HG02588 (cell line): ENCODE measurements around the gene NR1I3.
"Not testable (repeated sequence)": the region's sequence is repeated elsewhere in the genome, so short reads cannot be mapped to it uniquely, and the experiment has no call there.

Source experiments
- ATAC-seq: cut with Tn5 transposase; IDR thresholded peaks from one replicate; pipeline ENCODE4 v1.9.1; 2021; ENCODE audit warnings: mild to moderate bottlenecking, moderate library complexity; ENCODE audit not compliant: unreplicated experiment

NR1I3 gene, protein sequence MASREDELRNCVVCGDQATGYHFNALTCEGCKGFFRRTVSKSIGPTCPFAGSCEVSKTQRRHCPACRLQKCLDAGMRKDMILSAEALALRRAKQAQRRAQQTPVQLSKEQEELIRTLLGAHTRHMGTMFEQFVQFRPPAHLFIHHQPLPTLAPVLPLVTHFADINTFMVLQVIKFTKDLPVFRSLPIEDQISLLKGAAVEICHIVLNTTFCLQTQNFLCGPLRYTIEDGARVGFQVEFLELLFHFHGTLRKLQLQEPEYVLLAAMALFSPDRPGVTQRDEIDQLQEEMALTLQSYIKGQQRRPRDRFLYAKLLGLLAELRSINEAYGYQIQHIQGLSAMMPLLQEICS

DNA sequence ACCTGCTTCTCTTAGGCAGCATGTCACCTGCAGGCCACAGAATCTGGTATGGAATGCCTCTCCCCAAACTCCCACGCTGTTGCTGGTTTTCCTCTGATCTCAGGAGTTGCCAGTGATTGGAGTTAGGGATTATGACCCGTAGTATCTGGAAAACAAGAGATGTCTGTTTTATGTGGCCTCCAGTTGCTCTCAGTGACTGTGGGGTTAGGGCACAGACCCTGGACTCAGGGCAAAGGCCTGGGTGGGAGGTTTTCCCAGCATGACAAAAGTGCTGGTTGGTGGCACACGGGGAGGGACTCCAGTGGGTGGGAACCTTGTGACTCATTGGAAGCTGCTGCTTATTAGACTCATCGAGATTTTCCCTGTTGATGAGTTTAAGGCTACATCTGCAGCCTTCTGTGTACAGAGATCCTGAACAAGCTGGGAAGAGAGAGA is at the start of gene NR1I3:
TSS of gene NR1I3 (minus strand) at position 165 of the 435 bp plus-strand sequence. CDS start 1,638 bp downstream, outside the sequence.
- no peak for ATAC-seq

DNA sequence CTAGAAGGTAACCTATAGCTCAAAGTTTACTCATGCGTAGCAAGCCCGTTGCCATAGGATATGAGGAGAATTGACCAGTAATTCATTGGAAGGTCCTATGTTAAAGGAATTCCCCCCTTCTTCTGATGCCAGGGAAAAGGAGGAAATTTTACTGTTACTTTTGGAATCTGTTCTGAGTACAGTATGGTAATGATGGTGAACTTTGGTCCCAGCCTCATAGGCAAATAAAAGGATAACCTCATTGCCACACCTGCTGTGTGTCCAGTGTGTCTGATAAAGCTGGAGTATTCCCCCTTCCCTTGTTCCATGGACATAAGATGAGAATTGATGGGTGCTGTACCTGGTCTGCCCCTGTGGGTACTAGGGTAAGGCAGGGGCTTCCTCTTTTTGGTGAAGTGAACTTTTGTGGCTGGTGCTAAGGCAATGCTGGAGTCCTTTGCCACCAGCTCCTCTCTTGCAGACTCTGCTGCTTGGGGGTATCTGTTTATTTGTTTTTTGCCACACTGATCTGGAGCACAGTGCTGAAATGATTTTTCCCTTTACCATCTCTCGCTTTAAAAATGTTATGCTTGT is 49.6 kb upstream of the NR1I3 start:
- no peak for ATAC-seq

DNA sequence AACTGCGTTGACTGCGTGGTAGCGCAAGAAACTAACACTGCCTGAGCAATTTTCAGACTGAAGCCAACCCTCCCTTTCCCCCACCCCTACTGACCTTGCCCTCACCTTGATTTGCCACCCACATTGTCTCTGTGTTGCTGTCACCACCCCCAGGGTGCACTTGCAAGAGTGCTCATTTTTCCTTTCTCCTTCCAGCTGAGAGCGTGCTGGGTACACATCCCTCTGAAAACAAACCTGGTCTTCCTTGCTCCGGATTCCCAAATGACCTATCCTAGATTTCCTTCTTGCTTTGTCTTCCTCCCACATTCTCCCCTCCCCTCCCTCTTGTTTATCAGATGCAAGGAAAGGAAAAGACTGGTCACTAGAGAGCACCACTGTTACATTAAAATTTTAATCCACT is 47.5 kb upstream of the NR1I3 start:
- no peak for ATAC-seq

DNA sequence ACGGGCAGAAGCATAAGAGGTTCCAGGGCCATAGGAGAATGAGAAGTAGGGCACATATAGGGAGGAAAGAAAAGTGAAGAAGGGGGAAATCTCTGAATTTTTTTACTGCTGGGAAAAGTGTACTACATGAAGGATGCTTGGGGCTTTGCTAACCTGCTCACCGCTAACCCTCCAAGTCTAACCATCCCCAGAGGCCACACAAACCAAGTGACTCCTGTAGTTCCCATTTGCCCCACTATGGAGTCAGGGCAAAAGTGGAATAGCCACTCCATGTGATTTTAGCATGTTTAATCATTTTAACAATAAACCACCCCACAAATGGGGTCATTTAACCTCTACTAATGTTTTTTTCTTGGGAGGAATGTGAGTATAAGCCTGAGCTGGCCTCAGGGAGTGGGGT is 47.1 kb upstream of the NR1I3 start:
- ATAC-seq, result no peak

DNA sequence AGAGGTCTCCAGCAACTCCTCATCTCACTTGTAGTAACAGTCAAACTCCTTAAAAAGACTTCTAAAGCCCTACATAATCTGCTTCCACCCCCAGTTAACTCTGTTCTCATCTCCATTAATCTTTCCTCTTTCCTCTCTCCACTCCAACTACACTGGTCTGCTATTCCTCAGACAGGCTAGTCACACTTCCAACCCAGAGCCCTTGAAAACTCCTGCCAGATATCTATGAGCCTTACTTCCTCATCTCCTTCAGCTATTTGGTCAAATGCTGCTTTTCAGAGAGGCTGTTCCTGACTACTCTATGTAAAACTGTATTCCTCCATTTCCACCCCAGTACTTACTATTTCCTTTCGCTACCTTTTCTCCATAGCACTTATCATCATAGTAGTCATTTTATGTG is 45.0 kb upstream of the NR1I3 start:
- no peak for ATAC-seq

DNA sequence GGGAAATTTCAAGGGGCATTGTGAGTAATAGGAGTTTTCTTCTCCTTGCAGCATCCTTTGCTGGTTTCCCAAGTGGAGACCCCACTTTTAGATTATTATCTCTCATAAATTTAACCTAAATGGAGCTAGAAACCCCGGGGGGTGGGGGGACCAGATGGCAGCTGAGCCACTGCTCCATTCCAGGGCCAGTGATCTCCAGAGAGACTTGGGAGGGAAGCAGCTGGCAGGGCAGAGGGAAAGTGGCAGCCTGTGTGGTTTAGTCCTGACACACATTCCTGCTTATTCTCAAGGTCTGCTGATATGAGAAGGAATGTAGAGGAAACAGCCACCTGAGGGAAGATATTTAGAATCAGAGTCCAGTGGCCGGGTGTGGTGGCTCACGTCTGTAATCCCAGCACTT is 36.9 kb upstream of the NR1I3 start:
- ATAC-seq, result no peak

DNA sequence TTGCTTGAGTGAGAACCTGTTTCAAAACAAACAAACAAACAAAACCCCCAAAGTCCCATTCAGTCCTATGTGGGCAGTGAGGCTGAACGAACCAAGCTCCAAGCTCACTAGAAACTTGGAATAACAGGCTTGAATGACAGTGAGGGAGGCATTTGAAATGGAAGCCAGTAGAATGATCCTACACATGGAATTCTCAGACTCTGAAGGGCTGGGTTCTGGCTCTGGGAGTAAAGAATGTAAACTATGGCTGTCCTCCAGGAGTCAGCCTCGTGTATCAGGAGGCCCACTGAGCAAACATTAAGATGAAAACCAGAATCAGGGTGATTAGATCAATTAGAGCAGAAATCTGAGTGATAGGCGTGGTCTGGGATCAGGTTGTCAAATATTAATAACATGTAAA is 35.4 kb upstream of the NR1I3 start:
- ATAC-seq, result no peak

DNA sequence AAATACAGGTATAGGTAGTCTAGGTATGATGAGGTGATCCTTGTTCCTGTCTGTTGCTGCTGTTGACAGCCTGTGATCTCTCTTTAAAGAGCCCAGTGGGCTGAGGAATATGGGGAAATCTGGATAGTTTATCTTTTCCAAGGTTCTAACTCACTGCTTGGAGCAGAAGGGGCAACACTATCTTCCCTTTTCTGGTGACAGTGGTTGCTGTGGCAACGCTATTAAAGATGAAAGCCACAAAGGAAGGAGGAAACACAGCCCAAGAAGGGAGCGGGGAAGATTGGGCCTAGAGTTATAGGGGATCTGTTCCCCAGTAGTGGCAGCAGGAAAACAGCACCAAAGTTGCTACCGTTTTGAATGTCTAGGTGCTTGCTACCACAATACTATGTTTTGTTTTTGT is 29.3 kb upstream of the NR1I3 start:
- no peak for ATAC-seq

DNA sequence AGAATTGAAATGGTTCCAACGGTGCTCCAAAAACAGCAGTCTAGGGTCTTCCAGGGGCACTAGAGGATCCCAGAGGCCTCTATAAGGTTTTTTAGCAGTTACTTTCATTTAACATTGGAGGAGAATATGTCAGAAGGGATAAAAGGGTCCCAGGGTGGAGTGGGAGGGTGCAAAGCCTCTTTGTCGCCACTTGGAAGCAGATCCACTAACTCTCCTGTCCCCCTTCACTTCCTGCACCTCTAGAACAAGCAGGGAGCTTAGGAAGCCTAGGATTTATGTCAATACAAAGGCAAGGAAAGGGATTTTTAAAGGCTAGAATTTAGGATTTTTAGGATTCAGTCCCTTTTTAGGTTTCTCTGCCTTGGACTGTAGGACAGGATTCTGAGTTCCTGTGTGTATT is 28.8 kb upstream of the NR1I3 start:
- ATAC-seq, result no peak

DNA sequence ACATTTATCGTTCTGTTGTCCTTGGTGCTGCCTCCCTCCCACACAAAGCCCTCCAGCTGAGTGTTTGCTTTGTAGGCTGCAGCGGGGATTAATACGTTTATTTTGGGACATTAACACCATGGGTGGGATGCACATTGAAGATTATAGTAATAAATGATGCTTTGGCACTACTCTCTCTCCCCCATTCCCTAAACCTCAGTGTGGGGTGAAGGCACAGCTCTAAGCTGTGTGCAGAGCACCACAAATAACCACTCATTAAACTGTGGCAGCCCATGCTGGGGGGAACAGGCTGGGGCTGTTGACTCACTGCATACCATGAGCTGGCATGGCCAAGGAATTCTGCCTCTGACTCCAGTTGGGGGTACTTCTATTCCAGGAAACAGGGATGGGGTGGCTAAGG is 28.2 kb upstream of the NR1I3 start:
- ATAC-seq, result no peak

DNA sequence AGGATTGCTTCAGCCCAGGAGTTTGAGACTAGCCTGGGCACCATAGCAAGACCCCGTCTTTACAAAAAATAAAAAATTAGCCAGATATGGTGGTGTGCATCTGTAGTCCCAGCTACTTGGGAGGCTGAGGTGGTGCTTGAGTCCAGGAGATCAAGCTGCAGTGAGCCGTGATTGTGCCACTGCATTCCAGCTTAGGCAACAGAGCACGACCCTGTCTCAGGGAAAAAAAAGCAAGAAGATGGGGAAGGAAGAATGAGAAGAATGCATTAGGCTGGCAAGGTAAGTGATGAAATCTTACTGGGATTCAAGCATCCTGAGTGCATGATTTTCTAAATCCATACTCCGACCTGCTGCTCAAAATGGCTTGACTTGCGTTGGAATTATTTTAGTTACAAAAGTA is 27.3 kb upstream of the NR1I3 start:
- no peak for ATAC-seq

DNA sequence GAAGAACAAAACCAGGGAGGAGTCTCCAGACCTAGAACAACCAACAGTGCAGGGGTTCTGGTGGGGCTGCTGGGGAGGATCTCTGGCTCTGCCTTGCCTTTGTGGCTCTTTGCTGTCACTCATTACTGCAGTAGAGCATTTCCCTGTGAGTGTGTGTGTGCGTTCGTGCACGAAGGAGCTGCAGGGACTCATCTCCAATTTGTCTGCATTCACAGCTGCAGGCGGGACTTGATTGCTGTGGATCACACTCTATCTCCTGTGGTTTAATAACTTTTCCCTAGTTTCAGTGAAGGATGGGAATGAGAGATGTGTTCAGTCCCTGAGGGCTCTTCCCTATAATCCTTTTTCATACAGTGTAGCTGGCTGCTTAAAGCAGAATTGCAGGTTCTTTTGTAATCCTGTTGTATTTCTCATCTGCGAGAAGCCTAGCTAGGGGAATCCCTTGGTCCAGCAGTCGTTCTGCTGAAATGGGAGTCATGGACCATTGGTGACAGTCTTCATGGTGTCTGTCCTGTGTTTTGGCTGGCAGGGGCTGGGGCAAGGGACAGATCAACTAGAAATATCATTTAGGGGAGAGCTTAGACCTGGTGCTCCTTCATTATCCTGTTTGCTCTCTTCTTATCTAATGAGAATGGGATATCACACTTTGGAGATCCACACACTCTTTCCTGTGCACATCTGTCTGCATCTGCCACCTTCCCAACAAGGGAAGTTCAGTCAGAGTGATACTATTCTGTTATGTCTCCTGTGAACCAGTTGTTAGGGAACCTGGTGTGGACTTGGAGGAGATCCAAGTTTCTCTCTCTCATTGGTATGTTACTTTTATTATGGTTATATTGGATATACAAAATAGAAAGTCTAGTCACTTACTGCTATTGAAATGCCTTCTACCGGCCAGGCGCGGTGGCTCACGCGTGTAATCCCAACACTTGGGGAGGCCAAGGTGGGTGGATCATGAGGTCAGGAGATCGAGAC is 23.5 kb upstream of the NR1I3 start:
- ATAC-seq, result no peak

DNA sequence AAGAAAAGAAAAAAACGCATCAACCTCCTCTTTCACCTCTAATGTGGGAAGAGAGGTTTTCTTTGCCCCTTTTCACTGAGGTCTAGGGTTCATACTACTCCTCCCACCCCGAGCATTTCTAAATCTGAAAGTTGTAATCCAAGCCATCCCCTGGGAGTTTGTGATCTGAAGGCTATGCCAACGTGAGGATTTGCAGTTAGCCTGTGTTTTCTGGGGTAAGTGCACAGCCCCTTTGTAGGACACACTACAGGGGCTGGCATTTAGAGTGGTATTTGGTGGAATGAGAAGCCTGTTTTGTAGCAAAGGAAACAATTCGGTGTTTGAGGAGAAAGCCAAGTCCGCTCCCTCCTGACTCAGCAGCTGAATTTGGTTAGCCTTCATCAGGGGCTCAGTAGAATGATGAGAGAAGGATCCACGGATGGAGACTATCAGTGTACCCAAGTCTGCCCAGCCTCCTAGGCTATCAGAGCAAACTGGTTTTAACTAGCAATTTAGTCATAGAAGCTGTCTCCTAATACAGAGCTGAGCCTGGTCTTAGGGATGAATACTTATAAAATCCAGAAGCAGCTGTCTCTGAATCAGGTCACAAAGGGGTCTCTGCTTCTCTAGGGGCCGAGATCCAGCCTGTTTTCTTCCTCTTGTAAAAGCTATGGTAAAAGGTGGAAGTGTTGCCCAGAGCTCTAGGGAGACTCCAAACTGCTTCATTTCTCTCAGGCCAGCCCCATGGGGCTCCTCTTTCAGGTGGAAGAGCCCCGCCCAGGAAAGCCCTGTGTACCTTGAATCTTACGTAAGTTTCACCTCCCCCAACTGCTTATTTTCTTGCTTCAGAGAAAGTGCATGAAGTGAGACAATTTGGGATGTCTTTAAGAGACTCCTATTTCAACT is 22.6 kb upstream of the NR1I3 start:
- ATAC-seq, result no peak

DNA sequence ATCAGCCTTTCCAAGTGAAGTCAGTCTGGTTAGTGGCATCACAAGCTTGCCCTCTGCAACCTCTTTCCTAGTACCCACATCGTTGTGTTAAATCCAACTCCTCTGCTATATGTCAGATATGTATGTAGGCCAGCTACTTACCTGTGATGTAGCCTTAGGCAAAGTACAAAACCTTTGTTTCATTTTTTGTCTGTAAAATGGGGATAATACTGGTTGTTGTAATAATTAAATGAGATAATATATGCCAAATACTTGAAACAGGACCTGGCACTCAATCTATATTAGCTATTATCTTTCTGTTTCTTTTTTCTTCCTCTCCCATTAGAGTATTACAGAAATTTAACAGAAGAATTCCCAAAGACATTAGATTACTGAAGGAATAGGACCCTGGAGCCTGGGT is 21.8 kb upstream of the NR1I3 start:
- no peak for ATAC-seq

DNA sequence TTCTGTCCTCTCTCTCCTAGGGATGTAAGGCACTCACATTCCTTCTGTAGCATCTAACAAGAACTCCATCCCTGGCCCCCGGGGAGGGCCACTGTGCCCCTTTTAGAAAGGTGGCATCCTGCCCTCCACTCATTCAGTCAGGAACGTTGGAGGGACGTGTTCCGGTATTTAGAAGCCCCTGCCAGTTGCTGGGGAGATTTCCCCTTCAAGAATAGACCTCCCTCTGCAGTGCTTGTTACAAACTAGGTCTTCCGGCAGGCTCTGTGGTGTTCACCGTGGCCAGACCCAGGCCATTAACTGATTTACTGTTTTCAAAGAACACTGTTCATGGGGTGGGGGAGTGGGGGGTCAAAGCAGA is 21.3 kb upstream of the NR1I3 start:
- no peak for ATAC-seq

DNA sequence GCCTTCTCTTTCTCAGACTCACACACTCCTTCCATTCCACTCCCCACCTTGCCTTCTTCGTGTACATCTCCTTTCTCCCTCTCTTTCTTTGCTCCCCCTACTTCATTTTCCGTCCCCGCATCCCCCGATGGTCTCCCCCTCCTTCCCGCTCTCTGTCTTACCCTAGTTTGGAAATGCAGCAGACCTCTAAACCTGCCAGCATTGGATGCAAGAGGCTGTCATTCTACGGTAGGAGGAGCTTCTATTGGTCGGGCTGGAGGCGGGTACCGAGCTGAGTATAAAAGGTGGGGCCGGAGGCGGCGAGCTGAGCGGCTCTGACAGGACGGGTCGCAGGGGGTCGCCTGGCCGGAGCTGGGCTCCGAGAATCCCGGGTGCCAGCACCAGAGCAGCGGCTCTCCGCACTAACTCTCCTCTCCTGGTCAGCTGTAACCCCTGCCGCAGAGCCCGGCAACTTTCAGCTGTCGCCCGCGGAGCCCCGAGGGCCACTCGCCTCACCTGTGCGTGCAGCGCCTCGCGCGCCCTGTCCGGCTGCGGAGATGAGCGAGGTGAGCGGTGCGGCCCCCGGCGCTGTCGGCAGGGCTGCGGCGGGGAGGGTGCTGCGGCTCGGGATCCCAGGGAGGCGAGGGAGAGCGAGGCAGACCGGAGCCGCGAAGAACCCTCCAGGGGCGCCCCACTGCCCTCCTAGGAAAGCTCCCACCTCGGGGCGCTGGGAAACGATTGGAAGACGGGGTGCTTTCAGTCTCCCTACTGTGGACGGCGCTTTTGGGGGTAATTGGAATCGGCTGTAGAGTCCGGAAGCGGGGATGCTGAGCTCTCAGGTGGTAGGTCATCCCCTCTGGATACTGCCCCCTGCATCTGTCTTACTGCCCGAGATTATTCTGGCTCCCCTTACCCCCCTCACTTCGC is 20.7 kb upstream of the NR1I3 start, which contains the start of gene PCP4L1:
TSS of gene PCP4L1 (plus strand) at position 307 of the 906 bp plus-strand sequence. CDS start at position 537, 230 bp downstream.
- no peak for ATAC-seq

DNA sequence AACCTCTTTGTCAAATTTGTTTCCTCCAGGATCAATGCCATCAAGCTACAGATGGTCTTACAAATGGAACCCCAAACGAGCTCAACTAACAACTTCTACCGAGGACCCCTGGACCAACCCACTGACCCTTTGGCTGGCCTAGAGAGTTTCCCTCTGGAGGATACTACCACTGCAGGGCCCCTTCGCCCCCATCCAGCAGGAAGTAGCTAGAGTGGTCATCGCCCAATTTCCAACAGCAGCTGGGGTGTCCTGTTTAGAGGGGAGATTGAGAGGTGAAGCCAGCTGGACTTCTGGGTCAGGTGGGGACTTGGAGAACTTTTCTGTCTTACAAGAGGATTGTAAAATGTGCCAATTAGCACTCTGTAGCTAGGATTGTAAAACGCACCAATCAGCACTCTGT is 19.1 kb upstream of the NR1I3 start:
- not testable (repeated sequence) for ATAC-seq

DNA sequence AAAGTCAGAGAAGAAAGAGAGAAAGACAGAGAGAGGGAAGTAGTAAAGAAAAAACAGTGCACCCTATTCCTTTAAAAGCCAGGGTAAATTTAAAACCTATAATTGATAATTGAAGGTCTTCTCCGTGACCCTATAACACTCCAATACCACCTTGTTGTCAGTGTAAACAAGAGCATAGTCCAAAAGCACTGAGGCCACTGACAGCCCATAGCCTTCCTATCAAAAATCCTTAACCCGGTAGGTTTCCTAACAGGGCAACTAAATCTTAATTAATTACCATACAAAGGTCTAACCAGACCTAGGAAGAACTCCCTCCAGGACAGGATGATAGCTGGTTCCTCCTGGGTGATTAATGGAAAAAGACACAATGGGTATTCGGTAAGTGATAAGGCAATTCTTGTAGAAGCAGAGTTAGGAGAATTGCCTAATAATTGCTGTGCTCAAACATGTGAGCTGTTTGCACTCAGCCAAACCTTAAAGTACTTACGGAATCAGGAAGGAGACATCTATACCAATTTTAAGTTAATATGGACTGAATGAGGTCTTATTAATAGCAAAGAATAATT is 18.0 kb upstream of the NR1I3 start:
- ATAC-seq, result not testable (repeated sequence)

DNA sequence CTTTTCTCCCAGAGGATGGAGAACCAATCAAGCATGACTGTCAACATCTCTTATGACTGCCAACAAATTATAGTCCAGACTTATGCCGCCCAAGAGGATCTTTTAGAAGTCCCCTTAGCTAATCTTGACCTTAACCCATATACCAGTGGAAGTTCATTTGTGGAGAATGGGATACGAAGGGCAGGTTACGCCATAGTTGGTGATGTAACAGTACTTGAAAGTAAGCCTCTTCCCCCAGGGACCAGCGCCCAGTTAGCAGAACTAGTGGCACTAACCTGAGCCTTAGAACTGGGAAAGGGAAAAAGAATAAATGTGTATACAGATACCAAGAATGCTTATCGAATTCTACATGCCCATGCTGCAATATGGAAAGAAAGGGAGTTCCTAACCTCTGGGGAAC is 17.3 kb upstream of the NR1I3 start:
- ATAC-seq, result not testable (repeated sequence)
